ENCODE data around the gene TRAF6. TPM values are rescaled to one million over a fixed set of nuclear protein-coding genes. Genes with fewer than 3 reads are reported as not detected.
A peak's percentile ranks its signal among the peaks of the same experiment; 100 is the strongest.

TRAF6 gene
- total and polyA plus RNA-seq, 2 of the 13 experiments (the other 11 are each of a cell fraction or from before 2014, with no cell fraction given), result 3.3 to 5.9 TPM

DNA sequence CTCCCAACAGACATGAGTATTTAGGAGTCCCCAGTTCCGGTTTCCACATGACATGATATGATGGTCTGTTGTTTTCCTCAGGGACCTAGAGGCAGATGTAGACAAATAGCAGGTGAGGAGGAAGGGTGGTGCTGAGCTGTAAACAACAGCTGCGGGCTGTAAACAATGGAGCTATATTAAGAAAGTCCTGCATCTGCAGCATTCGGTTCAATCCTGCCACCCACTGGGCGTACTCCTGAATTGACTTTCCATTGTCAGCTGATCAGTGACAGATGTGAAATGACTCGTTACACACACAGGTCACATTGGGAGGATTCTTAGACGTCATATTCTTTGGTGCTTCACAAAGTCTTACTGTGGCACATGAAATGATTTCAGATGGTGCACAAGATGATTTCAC, 30.9 kb upstream of the TRAF6 start (continued):
- TF ChIP-seq, protein P1, sequence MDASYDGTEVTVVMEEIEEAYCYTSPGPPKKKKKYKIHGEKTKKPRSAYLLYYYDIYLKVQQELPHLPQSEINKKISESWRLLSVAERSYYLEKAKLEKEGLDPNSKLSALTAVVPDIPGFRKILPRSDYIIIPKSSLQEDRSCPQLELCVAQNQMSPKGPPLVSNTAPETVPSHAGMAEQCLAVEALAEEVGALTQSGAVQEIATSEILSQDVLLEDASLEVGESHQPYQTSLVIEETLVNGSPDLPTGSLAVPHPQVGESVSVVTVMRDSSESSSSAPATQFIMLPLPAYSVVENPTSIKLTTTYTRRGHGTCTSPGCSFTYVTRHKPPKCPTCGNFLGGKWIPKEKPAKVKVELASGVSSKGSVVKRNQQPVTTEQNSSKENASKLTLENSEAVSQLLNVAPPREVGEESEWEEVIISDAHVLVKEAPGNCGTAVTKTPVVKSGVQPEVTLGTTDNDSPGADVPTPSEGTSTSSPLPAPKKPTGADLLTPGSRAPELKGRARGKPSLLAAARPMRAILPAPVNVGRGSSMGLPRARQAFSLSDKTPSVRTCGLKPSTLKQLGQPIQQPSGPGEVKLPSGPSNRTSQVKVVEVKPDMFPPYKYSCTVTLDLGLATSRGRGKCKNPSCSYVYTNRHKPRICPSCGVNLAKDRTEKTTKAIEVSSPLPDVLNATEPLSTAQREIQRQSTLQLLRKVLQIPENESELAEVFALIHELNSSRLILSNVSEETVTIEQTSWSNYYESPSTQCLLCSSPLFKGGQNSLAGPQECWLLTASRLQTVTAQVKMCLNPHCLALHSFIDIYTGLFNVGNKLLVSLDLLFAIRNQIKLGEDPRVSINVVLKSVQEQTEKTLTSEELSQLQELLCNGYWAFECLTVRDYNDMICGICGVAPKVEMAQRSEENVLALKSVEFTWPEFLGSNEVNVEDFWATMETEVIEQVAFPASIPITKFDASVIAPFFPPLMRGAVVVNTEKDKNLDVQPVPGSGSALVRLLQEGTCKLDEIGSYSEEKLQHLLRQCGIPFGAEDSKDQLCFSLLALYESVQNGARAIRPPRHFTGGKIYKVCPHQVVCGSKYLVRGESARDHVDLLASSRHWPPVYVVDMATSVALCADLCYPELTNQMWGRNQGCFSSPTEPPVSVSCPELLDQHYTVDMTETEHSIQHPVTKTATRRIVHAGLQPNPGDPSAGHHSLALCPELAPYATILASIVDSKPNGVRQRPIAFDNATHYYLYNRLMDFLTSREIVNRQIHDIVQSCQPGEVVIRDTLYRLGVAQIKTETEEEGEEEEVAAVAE (CRISPR knock-in tag; IDR thresholded peaks at IDR 0.05; ENCODE audit: borderline replicate concordance), result no peak
- no peak for TF ChIP-seq ZNF10 (CRISPR knock-in tag; IDR thresholded peaks at IDR 0.05; ENCODE audit: borderline replicate concordance, low read depth)
- no peak for TF ChIP-seq SALL2 (CRISPR knock-in tag; IDR thresholded peaks at IDR 0.05)
- TF ChIP-seq BORCS8-MEF2B (CRISPR knock-in tag; IDR thresholded peaks at IDR 0.05), result no peak
- no peak for TF ChIP-seq BRCA1 (CRISPR knock-in tag; IDR thresholded peaks at IDR 0.05)
- no peak for TF ChIP-seq ZFP36L2 (CRISPR knock-in tag; IDR thresholded peaks at IDR 0.05)
- no peak for TF ChIP-seq FOXM1 (CRISPR knock-in tag; IDR thresholded peaks at IDR 0.05)
- TF ChIP-seq, protein P2, sequence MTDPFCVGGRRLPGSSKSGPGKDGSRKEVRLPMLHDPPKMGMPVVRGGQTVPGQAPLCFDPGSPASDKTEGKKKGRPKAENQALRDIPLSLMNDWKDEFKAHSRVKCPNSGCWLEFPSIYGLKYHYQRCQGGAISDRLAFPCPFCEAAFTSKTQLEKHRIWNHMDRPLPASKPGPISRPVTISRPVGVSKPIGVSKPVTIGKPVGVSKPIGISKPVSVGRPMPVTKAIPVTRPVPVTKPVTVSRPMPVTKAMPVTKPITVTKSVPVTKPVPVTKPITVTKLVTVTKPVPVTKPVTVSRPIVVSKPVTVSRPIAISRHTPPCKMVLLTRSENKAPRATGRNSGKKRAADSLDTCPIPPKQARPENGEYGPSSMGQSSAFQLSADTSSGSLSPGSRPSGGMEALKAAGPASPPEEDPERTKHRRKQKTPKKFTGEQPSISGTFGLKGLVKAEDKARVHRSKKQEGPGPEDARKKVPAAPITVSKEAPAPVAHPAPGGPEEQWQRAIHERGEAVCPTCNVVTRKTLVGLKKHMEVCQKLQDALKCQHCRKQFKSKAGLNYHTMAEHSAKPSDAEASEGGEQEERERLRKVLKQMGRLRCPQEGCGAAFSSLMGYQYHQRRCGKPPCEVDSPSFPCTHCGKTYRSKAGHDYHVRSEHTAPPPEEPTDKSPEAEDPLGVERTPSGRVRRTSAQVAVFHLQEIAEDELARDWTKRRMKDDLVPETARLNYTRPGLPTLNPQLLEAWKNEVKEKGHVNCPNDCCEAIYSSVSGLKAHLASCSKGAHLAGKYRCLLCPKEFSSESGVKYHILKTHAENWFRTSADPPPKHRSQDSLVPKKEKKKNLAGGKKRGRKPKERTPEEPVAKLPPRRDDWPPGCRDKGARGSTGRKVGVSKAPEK (CRISPR knock-in tag; IDR thresholded peaks at IDR 0.05; ENCODE audit: borderline replicate concordance), result no peak
- TF ChIP-seq KLF13 (CRISPR knock-in tag; IDR thresholded peaks at IDR 0.05), result no peak
- no peak for TF ChIP-seq RBFOX2 (IDR thresholded peaks at IDR 0.05; ENCODE audit: low read depth, low read length)
- TF ChIP-seq CBX1 (IDR thresholded peaks at IDR 0.05; ENCODE audit: low read depth), result no peak
- no peak for TF ChIP-seq U2AF2 (IDR thresholded peaks at IDR 0.05; ENCODE audit: low read depth, low read length)
- TF ChIP-seq, protein P3, sequence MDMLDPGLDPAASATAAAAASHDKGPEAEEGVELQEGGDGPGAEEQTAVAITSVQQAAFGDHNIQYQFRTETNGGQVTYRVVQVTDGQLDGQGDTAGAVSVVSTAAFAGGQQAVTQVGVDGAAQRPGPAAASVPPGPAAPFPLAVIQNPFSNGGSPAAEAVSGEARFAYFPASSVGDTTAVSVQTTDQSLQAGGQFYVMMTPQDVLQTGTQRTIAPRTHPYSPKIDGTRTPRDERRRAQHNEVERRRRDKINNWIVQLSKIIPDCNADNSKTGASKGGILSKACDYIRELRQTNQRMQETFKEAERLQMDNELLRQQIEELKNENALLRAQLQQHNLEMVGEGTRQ (IDR thresholded peaks at IDR 0.05; ENCODE audit: low read depth, low read length), result 0 out of 2 replicates have a peak, but pooled peaks have one; percentile 12
- TF ChIP-seq, protein P3 (CRISPR knock-in tag; IDR thresholded peaks at IDR 0.05; ENCODE audit: borderline replicate concordance), result no peak
- TF ChIP-seq EHMT2 (IDR thresholded peaks at IDR 0.05; ENCODE audit: borderline replicate concordance, low read depth, low read length), result no peak
- TF ChIP-seq NR1H2 (CRISPR knock-in tag; IDR thresholded peaks at IDR 0.05; ENCODE audit: borderline replicate concordance, low read depth), result no peak
- no peak for TF ChIP-seq HMG20B (CRISPR knock-in tag; conservative IDR thresholded peaks at IDR 0.05)
- TF ChIP-seq ZBTB42 (CRISPR knock-in tag; IDR thresholded peaks at IDR 0.05), result no peak
- TF ChIP-seq, protein P4, sequence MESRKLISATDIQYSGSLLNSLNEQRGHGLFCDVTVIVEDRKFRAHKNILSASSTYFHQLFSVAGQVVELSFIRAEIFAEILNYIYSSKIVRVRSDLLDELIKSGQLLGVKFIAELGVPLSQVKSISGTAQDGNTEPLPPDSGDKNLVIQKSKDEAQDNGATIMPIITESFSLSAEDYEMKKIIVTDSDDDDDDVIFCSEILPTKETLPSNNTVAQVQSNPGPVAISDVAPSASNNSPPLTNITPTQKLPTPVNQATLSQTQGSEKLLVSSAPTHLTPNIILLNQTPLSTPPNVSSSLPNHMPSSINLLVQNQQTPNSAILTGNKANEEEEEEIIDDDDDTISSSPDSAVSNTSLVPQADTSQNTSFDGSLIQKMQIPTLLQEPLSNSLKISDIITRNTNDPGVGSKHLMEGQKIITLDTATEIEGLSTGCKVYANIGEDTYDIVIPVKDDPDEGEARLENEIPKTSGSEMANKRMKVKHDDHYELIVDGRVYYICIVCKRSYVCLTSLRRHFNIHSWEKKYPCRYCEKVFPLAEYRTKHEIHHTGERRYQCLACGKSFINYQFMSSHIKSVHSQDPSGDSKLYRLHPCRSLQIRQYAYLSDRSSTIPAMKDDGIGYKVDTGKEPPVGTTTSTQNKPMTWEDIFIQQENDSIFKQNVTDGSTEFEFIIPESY (CRISPR knock-in tag; IDR thresholded peaks at IDR 0.05), result no peak
- TF ChIP-seq SAP130 (CRISPR knock-in tag; IDR thresholded peaks at IDR 0.05; ENCODE audit: low read depth), result peak; percentile 45; the same call in 1 of the 2 replicates
- no peak for TF ChIP-seq ONECUT2 (CRISPR knock-in tag; IDR thresholded peaks at IDR 0.05)

Data from HepG2 (cell line).